ENCODE measurements around the gene TUBB2A. TPM values are rescaled to one million over a fixed set of nuclear protein-coding genes. Genes with fewer than 3 reads are reported as not detected.

TUBB2A gene
- total and polyA plus RNA-seq, 2 of the 13 experiments (the other 11 are each of a cell fraction or from before 2014, with no cell fraction given), result 35.3 to 106 TPM

- TF ChIP-seq, protein P1, sequence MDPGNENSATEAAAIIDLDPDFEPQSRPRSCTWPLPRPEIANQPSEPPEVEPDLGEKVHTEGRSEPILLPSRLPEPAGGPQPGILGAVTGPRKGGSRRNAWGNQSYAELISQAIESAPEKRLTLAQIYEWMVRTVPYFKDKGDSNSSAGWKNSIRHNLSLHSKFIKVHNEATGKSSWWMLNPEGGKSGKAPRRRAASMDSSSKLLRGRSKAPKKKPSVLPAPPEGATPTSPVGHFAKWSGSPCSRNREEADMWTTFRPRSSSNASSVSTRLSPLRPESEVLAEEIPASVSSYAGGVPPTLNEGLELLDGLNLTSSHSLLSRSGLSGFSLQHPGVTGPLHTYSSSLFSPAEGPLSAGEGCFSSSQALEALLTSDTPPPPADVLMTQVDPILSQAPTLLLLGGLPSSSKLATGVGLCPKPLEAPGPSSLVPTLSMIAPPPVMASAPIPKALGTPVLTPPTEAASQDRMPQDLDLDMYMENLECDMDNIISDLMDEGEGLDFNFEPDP (CRISPR knock-in tag; conservative IDR thresholded peaks at IDR 0.05), result 0 out of 2 replicates have a peak, but pooled peaks have one; percentile 11
- no peak for TF ChIP-seq HDAC2 (CRISPR knock-in tag; IDR thresholded peaks at IDR 0.05)
Measured at GRCh38 chr6:3176562-3177355, 19.4 kb upstream of the TUBB2A start (continued).

- peak; percentile 35 for ATAC-seq
- TF ChIP-seq TBX3 (IDR thresholded peaks at IDR 0.05; ENCODE audit: borderline replicate concordance), result 0 out of 2 replicates have a peak, but pooled peaks have one; percentile 14
- 0 out of 2 replicates have a peak, but pooled peaks have one; percentile 16 for TF ChIP-seq FOXC1 (CRISPR knock-in tag; IDR thresholded peaks at IDR 0.05; ENCODE audit: borderline replicate concordance)
- no peak for TF ChIP-seq ZNF331 (CRISPR knock-in tag; IDR thresholded peaks at IDR 0.05)
- 0 out of 2 replicates have a peak, but pooled peaks have one; percentile 15 for TF ChIP-seq SP4 (CRISPR knock-in tag; IDR thresholded peaks at IDR 0.05)
- TF ChIP-seq ZNF20 (CRISPR knock-in tag; IDR thresholded peaks at IDR 0.05), result no peak
- TF ChIP-seq ZNF792 (CRISPR knock-in tag; IDR thresholded peaks at IDR 0.05), result no peak
- TF ChIP-seq GATAD2A (CRISPR knock-in tag; IDR thresholded peaks at IDR 0.05), result 0 out of 2 replicates have a peak, but pooled peaks have one; percentile 31
- no peak for TF ChIP-seq ZNF773 (CRISPR knock-in tag; IDR thresholded peaks at IDR 0.05; ENCODE audit: borderline replicate concordance)
- TF ChIP-seq HOXA9 (CRISPR knock-in tag; IDR thresholded peaks at IDR 0.05; ENCODE audit: borderline replicate concordance), result no peak
- peak; percentile 79 for TF ChIP-seq BHLHE40 (IDR thresholded peaks at IDR 0.05; ENCODE audit: low read length)
- no peak for TF ChIP-seq ZNF589 (CRISPR knock-in tag; conservative IDR thresholded peaks at IDR 0.05)
- TF ChIP-seq ZNF543 (CRISPR knock-in tag; IDR thresholded peaks at IDR 0.05), result peak; percentile 24; the same call in 1 of the 2 replicates
- no peak for TF ChIP-seq ZNF124 (CRISPR knock-in tag; IDR thresholded peaks at IDR 0.05)
- TF ChIP-seq, protein P2, sequence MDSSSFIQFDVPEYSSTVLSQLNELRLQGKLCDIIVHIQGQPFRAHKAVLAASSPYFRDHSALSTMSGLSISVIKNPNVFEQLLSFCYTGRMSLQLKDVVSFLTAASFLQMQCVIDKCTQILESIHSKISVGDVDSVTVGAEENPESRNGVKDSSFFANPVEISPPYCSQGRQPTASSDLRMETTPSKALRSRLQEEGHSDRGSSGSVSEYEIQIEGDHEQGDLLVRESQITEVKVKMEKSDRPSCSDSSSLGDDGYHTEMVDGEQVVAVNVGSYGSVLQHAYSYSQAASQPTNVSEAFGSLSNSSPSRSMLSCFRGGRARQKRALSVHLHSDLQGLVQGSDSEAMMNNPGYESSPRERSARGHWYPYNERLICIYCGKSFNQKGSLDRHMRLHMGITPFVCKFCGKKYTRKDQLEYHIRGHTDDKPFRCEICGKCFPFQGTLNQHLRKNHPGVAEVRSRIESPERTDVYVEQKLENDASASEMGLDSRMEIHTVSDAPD (CRISPR knock-in tag; IDR thresholded peaks at IDR 0.05), result no peak
Measured at GRCh38 chr6:3175715-3176402, 18.5 kb upstream of the TUBB2A start.

More at GRCh38 chr6:3175715-3176402, 18.5 kb upstream of the TUBB2A start:
- WGBS (ENCODE audit: low lambda C conversion rate), result 44% methylated on average over 11 of the region's 11 CpGs
- H2AFZ ChIP-seq (ENCODE audit: low read length), result no peak overlapping the region
- H3K79me2 ChIP-seq (ENCODE audit: insufficient read depth, low read length), result no peaks in the 10 kb centered on the region
- DNase-seq (ENCODE audit: low spot score), result no peak
- H3K4me2 ChIP-seq (ENCODE audit: low read depth, low read length), result no peak overlapping the region
- CTCF ChIA-PET (ENCODE audit: low intra/inter-chr PET ratio, low total read pairs), result no interaction called here
- peaks cover 21% of the 10 kb centered on the region for H3K4me1 ChIP-seq (ENCODE audit: insufficient read depth, low read length)
- in situ Hi-C loops (cut with HindIII; ENCODE audit: extremely low pct_ligation_motif_present, low pct_unique_long_range_greater_than_20kb), result no loop called here
- H3K27me3 ChIP-seq (ENCODE audit: control insufficient read depth in 1 of 2, insufficient read depth in 2 of 2, low read length in 2 of 2), result no peaks in the 10 kb centered on the region; a peak in 2 of 5 replicates
- POLR2A ChIA-PET, result interaction anchor here (0.5 to 2.0 kb wide), 5 partner anchors 10 to 76 kb away, joined by 3 to 5 read pairs (median 4); partner anchors contain the start of gene TUBB2A
- no peak overlapping the region for H3K4me3 ChIP-seq (replicated peaks in 1 of 3; ENCODE audit: insufficient read depth in 1 of 3, low read depth in 2 of 3, low read length in 3 of 3)
- H3K36me3 ChIP-seq (replicated peaks in 1 of 2; ENCODE audit: control insufficient read depth in 1 of 2, insufficient read depth in 2 of 2, low read length in 2 of 2), result no peaks in the 10 kb centered on the region
- no TSS peak for BruUV-seq (replicated peaks)
- H3K27ac ChIP-seq (ENCODE audit: extremely low read length, insufficient read depth, low read length), result no peak overlapping the region
- no peak for FAIRE-seq
- intact Hi-C loops (cut with micrococcal nuclease; ENCODE audit: unreplicated experiment), result no loop called here
- H3K9ac ChIP-seq (ENCODE audit: insufficient read depth, low read depth, low read length), result no peak overlapping the region
- H3K9me3 ChIP-seq (ENCODE audit: low read length), result no peaks in the 10 kb centered on the region
- H4K20me1 ChIP-seq (ENCODE audit: insufficient read depth, low read length), result no peaks in the 10 kb centered on the region

Data from HepG2 (cell line).